Activated T-cell treated with anti-CD3 and anti-CD28 coated beads for 1 hour (primary cell): Measurements from ENCODE around the gene UBIAD1.
A peak's percentile ranks its signal among the peaks of the same experiment; 100 is the strongest.

Experiments
- DNase-seq: peaks from one replicate; pipeline ENCODE4 v3.0.0-alpha.2; 2020; ENCODE audit warnings: low read depth

The UBIAD1 gene

GRCh38 chr1:11311816-11312755 is 39.1 kb downstream of the UBIAD1 start:
- DNase-seq: no peak

- DNase-seq: no peak
Observed at GRCh38 chr1:11314959-11315358, 42.0 kb downstream of the UBIAD1 start.

- DNase-seq: no peak
Observed at GRCh38 chr1:11316701-11317100, 43.7 kb downstream of the UBIAD1 start.

DNA sequence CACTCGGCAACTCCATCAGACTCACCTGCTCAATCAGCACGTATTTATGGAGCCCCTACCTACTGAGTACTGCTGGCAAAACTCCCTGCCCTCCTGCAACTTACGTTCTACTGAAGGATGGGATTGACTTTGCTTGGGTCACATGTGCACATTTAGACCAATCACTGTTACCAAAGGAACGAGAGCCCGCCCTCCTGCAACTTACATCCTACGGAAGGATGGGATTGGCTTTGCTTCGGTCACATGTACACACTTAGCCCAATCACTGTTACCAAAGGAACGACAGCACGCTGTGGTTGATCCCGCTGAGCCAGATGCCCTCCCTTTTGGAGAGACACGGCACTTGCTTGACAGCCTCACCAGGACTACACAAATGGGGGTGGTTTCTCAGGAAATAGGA is 46.0 kb downstream of the UBIAD1 start:
- DNase-seq: no peak

DNA sequence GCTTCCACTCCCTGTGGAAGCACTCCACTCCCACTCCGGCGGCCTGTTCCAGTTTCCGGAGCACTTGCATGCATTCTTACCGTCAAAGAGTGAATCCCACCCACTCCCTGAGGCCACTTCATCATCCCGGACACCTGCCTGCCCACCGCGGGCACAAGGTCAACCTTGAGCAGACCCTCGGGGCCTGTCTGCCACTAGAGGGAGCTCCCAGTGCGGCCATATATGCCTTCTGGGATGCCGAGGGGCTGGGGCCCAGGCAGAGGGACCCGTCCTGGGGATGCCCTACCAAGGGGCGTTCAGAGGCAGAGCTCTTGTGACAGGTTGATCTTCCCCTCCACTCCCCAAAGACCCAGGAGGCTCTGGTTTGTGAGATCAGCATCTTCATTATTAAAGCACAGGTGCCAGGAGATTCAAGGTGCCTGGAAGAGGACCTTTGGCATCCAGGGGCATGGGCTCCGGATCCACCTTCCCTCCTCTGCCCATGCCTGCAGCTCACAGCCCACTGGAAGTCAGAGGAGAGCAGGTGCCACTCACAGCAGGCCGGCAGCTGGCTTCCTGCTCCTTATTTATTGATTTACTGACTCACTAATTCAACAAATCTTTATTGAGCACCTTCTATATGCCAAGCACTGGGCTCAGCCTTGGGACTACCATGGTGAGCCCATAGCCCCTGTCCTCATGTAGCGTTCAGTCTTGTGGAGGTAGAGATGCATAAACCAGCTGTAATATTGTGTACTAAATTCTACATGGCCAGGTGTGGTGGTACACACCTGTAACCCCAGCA is 47.3 kb downstream of the UBIAD1 start:
- peak; percentile 9 for DNase-seq

- DNase-seq: no peak
Observed at GRCh38 chr1:11321656-11322491, 48.9 kb downstream of the UBIAD1 start.

DNA sequence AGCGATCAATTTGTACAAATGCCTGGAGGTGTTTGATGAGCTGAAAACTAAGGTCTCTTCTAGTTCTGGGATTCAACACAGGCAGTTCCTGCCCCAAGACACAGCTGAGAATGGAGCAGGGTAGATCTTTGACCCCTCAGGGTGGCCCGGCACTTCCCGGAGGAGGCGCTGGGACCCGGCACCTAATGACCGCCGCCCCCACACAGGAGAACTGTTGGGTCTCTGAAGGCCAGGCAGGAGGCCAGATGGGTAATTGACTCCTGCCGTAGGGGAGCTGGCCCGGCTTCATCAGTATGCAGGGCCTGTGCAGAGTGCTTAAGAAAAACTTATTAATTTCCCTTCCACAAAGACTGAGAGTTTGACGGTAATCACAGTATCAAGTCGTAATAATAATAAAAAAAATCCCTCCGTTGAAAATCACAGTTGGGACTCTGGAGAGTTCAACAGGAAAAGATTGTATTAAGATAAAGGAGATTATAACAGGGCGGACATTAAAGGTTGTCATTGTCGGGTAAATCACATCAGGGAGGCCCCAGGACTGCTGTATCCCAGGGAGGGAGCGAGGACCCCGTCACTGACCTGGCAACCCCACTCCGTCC is 51.7 kb downstream of the UBIAD1 start:
- DNase-seq: no peak

DNA sequence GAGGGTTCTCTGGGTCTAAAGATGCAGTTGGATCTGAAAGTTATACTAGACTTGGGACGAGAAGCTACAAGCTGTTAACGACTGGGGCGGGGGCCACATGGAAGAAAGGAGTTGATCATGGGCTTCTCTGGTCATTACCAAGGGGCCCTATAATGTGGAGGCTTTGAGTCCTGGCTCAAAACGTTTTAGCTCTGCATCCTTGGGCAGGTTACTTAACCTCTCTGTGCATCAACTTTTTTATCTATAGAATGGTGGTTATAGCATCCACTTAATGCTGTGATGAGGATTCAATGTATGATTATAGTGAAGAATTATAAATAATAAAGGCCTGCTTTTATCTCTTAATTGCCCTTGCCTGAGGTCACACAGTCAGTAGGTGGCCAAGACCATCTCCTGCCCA is 53.1 kb downstream of the UBIAD1 start:
- DNase-seq: no peak

DNA sequence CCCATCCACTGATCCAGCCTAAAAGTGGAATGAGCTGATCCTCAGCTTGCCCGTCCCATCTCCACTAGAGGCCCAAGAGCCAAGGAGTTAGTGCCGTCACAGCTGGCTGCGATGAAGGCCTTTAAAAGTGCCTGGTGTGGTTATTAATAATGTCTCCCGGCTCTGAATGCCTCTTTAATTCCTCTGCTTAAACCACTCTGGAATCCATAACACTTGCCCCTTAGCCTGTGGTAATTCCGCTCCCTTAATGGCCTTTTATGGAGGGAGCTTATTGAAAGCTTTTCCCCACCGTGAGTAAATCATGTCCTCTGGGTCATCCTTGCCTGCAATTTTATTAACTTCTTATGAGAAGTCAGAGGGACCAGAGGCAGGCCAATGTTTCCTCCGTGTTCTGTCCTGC is 55.4 kb downstream of the UBIAD1 start:
- no peak for DNase-seq

DNA sequence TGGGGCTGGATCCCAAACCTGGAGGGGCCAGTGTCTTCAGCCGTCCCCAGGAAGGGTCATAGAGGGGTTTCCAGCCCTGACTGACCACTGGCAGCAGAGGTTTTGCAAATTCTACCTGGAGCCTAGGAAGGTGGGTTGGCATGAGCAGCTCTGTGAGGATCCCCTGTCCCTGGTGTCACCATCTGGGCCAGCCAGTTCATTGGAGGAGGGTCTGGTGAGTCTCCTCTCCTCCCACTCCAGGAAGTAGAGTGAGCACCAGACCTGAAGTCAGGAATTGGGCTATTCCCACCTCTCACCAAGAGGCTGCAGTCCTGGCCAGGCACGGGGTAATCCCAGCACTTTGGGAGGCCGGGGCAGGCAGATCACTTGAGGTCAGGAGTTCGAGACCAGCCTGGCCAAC is 57.4 kb downstream of the UBIAD1 start:
- DNase-seq: no peak

DNA sequence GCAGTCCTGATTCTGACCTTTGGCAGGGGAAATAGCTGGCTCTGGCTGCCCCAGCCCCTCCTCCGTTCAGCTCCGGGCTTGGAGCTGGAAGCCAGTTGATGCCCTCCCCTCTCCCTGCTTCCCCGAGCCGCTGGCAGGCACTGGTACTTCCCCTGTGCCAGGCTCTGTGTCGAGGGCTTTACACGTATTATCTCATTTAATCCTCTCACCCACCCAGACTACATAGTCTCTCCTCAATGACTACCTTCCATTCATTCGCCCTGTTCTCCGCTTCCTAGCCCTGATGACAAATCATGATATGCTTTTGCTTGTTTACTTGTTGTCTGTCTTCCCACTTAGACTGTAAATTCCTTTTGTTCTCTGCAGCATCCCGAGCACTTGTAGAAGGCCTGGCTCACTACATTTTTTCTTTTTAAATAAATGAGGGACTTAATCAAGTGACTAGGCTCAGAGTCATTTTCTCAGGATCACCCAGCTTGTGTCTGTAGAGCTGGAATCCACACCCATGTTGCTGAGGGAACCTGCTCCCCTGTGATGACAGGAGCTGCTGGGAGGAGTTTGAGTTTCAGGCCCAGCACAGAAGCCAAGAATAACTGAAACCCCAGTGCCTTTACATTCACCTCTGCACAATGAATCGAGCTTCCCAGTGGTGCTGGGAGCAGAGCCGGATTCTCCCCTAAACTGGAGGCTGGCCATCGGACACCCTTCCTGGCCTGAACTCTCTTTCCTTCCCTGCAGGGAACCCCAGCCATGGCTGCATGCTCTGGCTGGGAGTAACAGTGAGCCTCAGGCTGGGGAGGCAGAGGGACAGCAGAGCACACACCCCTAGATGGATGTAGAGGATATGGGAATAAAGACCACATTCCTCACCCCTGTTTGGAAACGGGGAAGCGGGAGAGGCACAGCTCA is 58.3 kb downstream of the UBIAD1 start:
- DNase-seq: no peak

- no peak for DNase-seq
Observed at GRCh38 chr1:11331945-11332546, 59.0 kb downstream of the UBIAD1 start.

DNA sequence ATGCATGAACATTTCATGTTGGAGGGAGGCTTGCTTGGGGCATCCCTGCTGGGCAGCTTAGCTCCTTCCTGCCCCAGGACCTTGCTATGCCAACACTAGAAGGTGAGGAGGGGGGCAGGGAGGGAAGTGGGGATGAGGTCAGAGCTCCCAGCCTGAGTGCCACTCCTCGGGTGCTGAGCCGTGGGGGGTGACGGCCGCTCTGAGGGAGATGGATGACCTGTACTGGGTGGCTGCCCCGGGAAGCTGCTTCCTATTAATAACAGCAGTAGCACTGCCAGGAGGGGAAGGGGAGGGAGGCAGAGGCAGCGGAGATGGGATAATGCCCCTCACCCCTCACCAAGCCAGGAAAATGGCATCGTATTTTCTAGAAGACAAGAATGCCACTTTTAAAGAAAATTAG is 60.6 kb downstream of the UBIAD1 start:
- no peak for DNase-seq

DNA sequence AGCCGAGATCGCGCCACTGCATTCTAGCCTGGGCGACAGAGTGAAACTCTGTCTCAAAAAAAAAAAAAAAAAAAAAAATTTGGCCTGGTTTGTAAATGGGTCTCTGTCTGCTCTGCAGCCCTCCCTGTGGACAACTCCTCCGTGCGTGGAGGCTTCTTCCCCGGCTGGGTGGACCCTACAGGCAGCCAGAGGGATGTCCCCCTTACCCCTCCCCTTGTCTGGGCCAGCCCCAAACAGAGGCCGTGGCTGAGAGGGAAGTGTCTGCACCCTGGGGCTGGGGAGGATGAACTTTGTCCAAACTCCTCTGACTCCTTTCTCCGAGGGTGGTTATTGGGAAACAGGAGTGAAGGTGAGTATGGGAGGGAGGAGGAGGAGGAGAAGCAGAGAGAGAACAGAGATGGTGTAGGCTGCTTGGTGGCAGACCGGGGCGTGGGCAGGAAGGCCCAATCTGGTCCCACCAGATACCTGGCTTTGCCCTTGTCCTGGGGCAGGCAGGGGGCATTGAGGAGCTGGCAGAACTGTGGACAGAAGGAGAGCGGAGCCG is 61.3 kb downstream of the UBIAD1 start:
- no peak for DNase-seq

- no peak for DNase-seq
Observed at GRCh38 chr1:11334821-11335220, 61.8 kb downstream of the UBIAD1 start.

DNA sequence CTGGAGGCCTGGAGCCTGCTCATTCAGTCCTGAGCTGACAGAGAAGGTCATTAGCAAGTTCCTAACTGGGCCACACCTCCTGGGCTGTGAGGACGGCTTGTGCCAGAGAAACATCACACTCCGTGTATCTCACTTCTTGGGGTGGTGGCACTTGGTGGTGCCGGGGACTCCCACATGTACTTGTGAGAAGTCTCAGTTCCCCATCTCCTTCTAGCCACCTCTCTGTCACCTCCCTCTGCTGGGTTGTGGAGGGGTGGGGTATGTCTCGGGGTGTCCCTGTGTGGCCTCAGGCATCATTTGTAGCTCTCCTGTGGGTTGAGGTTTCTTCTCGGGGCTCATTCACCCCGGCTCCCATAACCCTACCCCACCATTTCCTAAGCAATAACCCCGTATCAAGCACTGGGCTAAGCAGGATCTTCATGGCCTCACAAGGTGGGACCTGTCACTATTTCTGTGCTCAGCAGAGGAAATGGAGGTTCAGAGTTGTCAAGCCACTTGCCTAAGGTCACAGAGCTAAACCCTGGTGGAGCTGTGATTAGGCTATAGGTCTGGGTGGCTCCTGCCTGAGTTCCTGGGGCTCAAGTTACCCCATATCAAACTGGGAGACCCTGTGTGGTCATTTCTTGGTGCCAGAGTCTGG is 62.5 kb downstream of the UBIAD1 start:
- DNase-seq: no peak

- peak; percentile 69 for DNase-seq
Observed at GRCh38 chr1:11337580-11338073, 64.6 kb downstream of the UBIAD1 start.
